ENCODE measurements around the gene CDH23. TPM values are rescaled to one million over a fixed set of nuclear protein-coding genes. Genes with fewer than 3 reads are reported as not detected.

Gene CDH23
- total and polyA plus RNA-seq, 2 experiments from 2014 or later = 0.08 TPM; not detected in 1

GRCh38 chr10:71360735-71361134 lies 36.0 kb upstream of the CDH23 start:
- Histone ChIP-seq H3K9me2 (ENCODE audit: insufficient read depth) (no peaks in the 10 kb centered on the region), H3K4me1 (ENCODE audit: insufficient read depth) (peaks cover 13% of the 10 kb centered on the region), H2AFZ (no peak overlapping the region), H3K27ac (no peak overlapping the region), H3K4me2 (ENCODE audit: unreplicated experiment) (no peak overlapping the region), H3K4me3 (no peak overlapping the region), H4K20me1 (ENCODE audit: insufficient read depth) (no peaks in the 10 kb centered on the region), H3K9ac (no peak overlapping the region), H3F3A (ENCODE audit: insufficient read depth) (peaks cover 17% of the 10 kb centered on the region), H3K36me3 (ENCODE audit: low read depth) (no peaks in the 10 kb centered on the region), H3K27me3 (replicated peaks; ENCODE audit: insufficient read depth) (no peaks in the 10 kb centered on the region), H3K9me3 (ENCODE audit: low read depth) (no peaks in the 10 kb centered on the region), H3K79me2 (ENCODE audit: insufficient read depth) (no peaks in the 10 kb centered on the region)
- no peak for DNase-seq
- no peak for TF ChIP-seq EZH2phosphoT487 (IDR thresholded peaks at IDR 0.05; ENCODE audit: insufficient read depth, low read depth)
- TF ChIP-seq EZH2 (IDR thresholded peaks at IDR 0.05; ENCODE audit: insufficient read depth, poor library complexity, severe bottlenecking) = no peak
- in situ Hi-C loops (cut with MboI) = no loop called here
- 79 to 90% methylated on average over 2 of the region's 2 CpGs for WGBS, 2 experiments (ENCODE audit: low coverage in 1 of 2, low lambda C conversion rate in 2 of 2, missing lambda C conversion rate in 2 of 2)

DNA sequence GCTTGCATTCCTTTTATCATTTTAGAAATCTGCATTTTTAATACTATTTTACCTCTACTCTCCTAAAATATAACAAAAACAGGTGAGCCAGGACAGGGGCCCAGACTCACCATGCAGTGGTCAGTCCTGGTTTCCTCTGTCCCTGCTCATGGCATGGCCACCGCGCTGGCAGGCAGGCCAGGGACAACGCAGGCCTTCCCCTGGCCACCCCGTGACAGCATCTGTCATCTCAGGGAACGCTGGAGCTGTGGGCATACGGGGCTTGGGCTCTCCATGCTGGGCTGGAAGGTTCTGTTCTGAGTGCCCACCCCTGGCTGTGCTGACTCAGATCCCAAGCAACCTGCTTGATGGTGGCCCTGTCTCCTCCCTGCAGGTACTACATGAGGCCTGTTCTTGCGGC lies 35.1 kb upstream of the CDH23 start:
- no peak overlapping the region for H2AFZ ChIP-seq
- 91% methylated on average over 7 of the region's 7 CpGs for WGBS, 2 experiments (ENCODE audit: low coverage in 1 of 2, low lambda C conversion rate in 2 of 2, missing lambda C conversion rate in 2 of 2)
- no peaks in the 10 kb centered on the region for H4K20me1 ChIP-seq (ENCODE audit: insufficient read depth)
- H3F3A ChIP-seq (ENCODE audit: insufficient read depth) = peaks cover 21% of the 10 kb centered on the region
- no peak overlapping the region for H3K27ac ChIP-seq
- H3K9ac ChIP-seq = no peak overlapping the region
- no peaks in the 10 kb centered on the region for H3K36me3 ChIP-seq (ENCODE audit: low read depth)
- DNase-seq = no peak
- no peak overlapping the region for H3K4me3 ChIP-seq
- no peaks in the 10 kb centered on the region for H3K27me3 ChIP-seq (replicated peaks; ENCODE audit: insufficient read depth)
- H3K9me2 ChIP-seq (ENCODE audit: insufficient read depth) = no peaks in the 10 kb centered on the region
- no peaks in the 10 kb centered on the region for H3K9me3 ChIP-seq (ENCODE audit: low read depth)
- TF ChIP-seq EZH2 (IDR thresholded peaks at IDR 0.05; ENCODE audit: insufficient read depth, poor library complexity, severe bottlenecking) = no peak
- TF ChIP-seq EZH2phosphoT487 (IDR thresholded peaks at IDR 0.05; ENCODE audit: insufficient read depth, low read depth) = no peak
- peaks cover 13% of the 10 kb centered on the region for H3K4me1 ChIP-seq (ENCODE audit: insufficient read depth)
- no peak overlapping the region for H3K4me2 ChIP-seq (ENCODE audit: unreplicated experiment)
- in situ Hi-C loops (cut with MboI) = no loop called here
- H3K79me2 ChIP-seq (ENCODE audit: insufficient read depth) = no peaks in the 10 kb centered on the region

GRCh38 chr10:71362141-71362540 lies 34.6 kb upstream of the CDH23 start:
- in situ Hi-C loops (cut with MboI) = no loop called here

GRCh38 chr10:71363936-71364335 lies 32.8 kb upstream of the CDH23 start:
- H3K79me2 ChIP-seq (ENCODE audit: insufficient read depth) = no peaks in the 10 kb centered on the region
- DNase-seq = no peak
- H3K4me1 ChIP-seq (ENCODE audit: insufficient read depth) = peaks cover 23% of the 10 kb centered on the region
- in situ Hi-C loops (cut with MboI) = no loop called here
- peak overlapping the region; percentile 59; the same call in 1 of the 2 replicates for H3K27ac ChIP-seq
- H3K4me2 ChIP-seq (ENCODE audit: unreplicated experiment) = no peak overlapping the region
- TF ChIP-seq EZH2 (IDR thresholded peaks at IDR 0.05; ENCODE audit: insufficient read depth, poor library complexity, severe bottlenecking) (no peak), EZH2phosphoT487 (IDR thresholded peaks at IDR 0.05; ENCODE audit: insufficient read depth, low read depth) (no peak)
- H3K9ac ChIP-seq = no peak overlapping the region
- peaks cover 21% of the 10 kb centered on the region for H3F3A ChIP-seq (ENCODE audit: insufficient read depth)
- no peak overlapping the region for H3K4me3 ChIP-seq
- H3K9me2 ChIP-seq (ENCODE audit: insufficient read depth) = no peaks in the 10 kb centered on the region
- no peaks in the 10 kb centered on the region for H3K27me3 ChIP-seq (replicated peaks; ENCODE audit: insufficient read depth)
- no peaks in the 10 kb centered on the region for H3K9me3 ChIP-seq (ENCODE audit: low read depth)
- H2AFZ ChIP-seq = no peak overlapping the region
- no peaks in the 10 kb centered on the region for H3K36me3 ChIP-seq (ENCODE audit: low read depth)
- no peaks in the 10 kb centered on the region for H4K20me1 ChIP-seq (ENCODE audit: insufficient read depth)

More at GRCh38 chr10:71362141-71362540, 34.6 kb upstream of the CDH23 start:
- H4K20me1 ChIP-seq (ENCODE audit: insufficient read depth) = no peaks in the 10 kb centered on the region
- 83 to 89% methylated on average over 16 of the region's 16 CpGs for WGBS, 2 experiments (ENCODE audit: low coverage in 1 of 2, low lambda C conversion rate in 2 of 2, missing lambda C conversion rate in 2 of 2)
- no peaks in the 10 kb centered on the region for H3K27me3 ChIP-seq (replicated peaks; ENCODE audit: insufficient read depth)
- no peak overlapping the region for H2AFZ ChIP-seq
- no peaks in the 10 kb centered on the region for H3K36me3 ChIP-seq (ENCODE audit: low read depth)
- no peaks in the 10 kb centered on the region for H3K79me2 ChIP-seq (ENCODE audit: insufficient read depth)
- no peaks in the 10 kb centered on the region for H3K9me2 ChIP-seq (ENCODE audit: insufficient read depth)
- no peak overlapping the region for H3K4me3 ChIP-seq
- H3F3A ChIP-seq (ENCODE audit: insufficient read depth) = peaks cover 21% of the 10 kb centered on the region
- DNase-seq = no peak
- no peak overlapping the region for H3K9ac ChIP-seq
- H3K4me2 ChIP-seq (ENCODE audit: unreplicated experiment) = no peak overlapping the region
- TF ChIP-seq EZH2phosphoT487 (IDR thresholded peaks at IDR 0.05; ENCODE audit: insufficient read depth, low read depth) = no peak
- H3K9me3 ChIP-seq (ENCODE audit: low read depth) = no peaks in the 10 kb centered on the region
- H3K27ac ChIP-seq = no peak overlapping the region
- H3K4me1 ChIP-seq (ENCODE audit: insufficient read depth) = peaks cover 18% of the 10 kb centered on the region

DNA sequence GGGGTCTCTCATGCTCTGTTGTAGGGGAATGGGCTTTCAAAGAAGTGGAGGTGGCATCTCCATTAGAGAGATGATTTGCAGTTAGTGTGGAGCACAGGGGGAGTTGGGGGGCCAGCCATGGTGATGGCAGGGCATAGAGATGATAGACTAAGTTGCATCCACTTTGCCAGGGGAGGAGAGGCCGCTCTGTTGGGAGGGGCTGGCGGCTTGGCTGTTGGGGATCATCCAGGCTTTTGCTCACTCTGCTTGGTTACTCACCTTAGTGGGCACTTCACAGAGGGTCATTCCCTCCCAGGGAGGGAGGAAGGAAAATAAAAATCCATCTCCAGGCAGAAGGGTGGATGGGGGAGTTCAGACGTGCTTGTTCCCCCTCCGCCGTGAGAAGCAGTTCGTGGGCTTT lies 31.4 kb upstream of the CDH23 start:
- Histone ChIP-seq H3K27me3 (replicated peaks; ENCODE audit: insufficient read depth) (no peaks in the 10 kb centered on the region), H3K4me1 (ENCODE audit: insufficient read depth) (peaks cover 23% of the 10 kb centered on the region), H3K4me2 (ENCODE audit: unreplicated experiment) (no peak overlapping the region), H3K27ac (peak overlapping the region; percentile 59; the same call in 1 of the 2 replicates), H3K9me3 (ENCODE audit: low read depth) (no peaks in the 10 kb centered on the region), H3K36me3 (ENCODE audit: low read depth) (no peaks in the 10 kb centered on the region), H2AFZ (no peak overlapping the region), H4K20me1 (ENCODE audit: insufficient read depth) (no peaks in the 10 kb centered on the region), H3K9me2 (ENCODE audit: insufficient read depth) (no peaks in the 10 kb centered on the region), H3F3A (ENCODE audit: insufficient read depth) (peaks cover 21% of the 10 kb centered on the region), H3K9ac (no peak overlapping the region), H3K79me2 (ENCODE audit: insufficient read depth) (no peaks in the 10 kb centered on the region), H3K4me3 (no peak overlapping the region)
- in situ Hi-C loops (cut with MboI) = no loop called here
- 94 to 100% methylated on average over 6 of the region's 6 CpGs for WGBS, 2 experiments (ENCODE audit: low coverage in 1 of 2, low lambda C conversion rate in 2 of 2, missing lambda C conversion rate in 2 of 2)
- DNase-seq = no peak
- TF ChIP-seq EZH2phosphoT487 (IDR thresholded peaks at IDR 0.05; ENCODE audit: insufficient read depth, low read depth) (no peak), EZH2 (IDR thresholded peaks at IDR 0.05; ENCODE audit: insufficient read depth, poor library complexity, severe bottlenecking) (no peak)

All from GM23248 (cell line).